ENCODE data around the gene ULBP1.
"Not testable (repeated sequence)": the region's sequence is repeated elsewhere in the genome, so short reads cannot be mapped to it uniquely, and the experiment has no call there.

Gene ULBP1

GRCh38 chr6:149933461-149933860 lies 30.3 kb upstream of the ULBP1 start:
- no peak for DNase-seq (ENCODE audit: low spot score)

GRCh38 chr6:149934249-149935156 lies 29.2 kb upstream of the ULBP1 start:
- DNase-seq (ENCODE audit: low spot score): peak; percentile 79

GRCh38 chr6:149935246-149935645 lies 28.5 kb upstream of the ULBP1 start:
- no peak for DNase-seq (ENCODE audit: low spot score)

GRCh38 chr6:149935668-149936067 lies 28.1 kb upstream of the ULBP1 start:
- DNase-seq (ENCODE audit: low spot score): no peak

DNA sequence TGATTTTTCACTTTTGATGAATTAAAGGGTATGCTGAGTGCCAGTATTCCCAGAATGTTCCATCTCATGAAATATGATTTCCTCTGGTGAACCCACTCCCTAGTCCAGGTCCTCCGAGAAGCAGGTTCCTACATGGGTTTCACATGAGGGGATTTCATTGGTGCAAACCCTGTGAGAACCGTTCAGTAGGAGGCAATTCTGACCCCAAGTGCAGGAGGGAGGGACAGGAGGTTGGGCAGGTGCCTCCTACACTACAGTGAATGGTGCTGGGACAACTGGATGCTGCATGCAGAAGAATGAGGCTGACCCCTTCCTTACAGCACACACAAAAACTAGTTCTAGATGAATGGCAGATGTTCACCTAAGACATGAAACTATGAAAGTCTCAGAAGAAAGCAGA lies 27.0 kb upstream of the ULBP1 start:
- DNase-seq (ENCODE audit: low spot score): no peak

GRCh38 chr6:149938013-149938570 lies 25.7 kb upstream of the ULBP1 start:
- not testable (repeated sequence) for DNase-seq (ENCODE audit: low spot score)

- DNase-seq (ENCODE audit: low spot score): no peak
These were observed 25.0 kb upstream of the ULBP1 start for GRCh38 chr6:149938571-149939355.

DNA sequence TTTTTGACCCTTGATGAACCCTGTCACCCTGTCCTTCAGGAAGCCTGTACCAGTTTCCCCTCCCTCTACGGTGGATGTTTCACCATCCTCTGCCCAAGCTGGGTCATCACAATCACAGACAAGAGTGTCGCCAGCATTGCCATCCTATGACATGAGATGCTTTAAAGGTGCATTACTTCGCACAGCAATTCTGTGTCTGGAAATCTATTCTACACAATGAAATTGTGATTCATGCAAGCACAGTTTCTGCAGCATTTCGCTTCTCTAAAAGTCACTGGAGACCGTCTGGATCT lies 24.4 kb upstream of the ULBP1 start:
- no peak for DNase-seq (ENCODE audit: low spot score)

GRCh38 chr6:149939909-149940671 lies 23.7 kb upstream of the ULBP1 start:
- no peak for DNase-seq (ENCODE audit: low spot score)

- no peak for DNase-seq (ENCODE audit: low spot score)
These were observed 23.1 kb upstream of the ULBP1 start for GRCh38 chr6:149940672-149940982.

DNA sequence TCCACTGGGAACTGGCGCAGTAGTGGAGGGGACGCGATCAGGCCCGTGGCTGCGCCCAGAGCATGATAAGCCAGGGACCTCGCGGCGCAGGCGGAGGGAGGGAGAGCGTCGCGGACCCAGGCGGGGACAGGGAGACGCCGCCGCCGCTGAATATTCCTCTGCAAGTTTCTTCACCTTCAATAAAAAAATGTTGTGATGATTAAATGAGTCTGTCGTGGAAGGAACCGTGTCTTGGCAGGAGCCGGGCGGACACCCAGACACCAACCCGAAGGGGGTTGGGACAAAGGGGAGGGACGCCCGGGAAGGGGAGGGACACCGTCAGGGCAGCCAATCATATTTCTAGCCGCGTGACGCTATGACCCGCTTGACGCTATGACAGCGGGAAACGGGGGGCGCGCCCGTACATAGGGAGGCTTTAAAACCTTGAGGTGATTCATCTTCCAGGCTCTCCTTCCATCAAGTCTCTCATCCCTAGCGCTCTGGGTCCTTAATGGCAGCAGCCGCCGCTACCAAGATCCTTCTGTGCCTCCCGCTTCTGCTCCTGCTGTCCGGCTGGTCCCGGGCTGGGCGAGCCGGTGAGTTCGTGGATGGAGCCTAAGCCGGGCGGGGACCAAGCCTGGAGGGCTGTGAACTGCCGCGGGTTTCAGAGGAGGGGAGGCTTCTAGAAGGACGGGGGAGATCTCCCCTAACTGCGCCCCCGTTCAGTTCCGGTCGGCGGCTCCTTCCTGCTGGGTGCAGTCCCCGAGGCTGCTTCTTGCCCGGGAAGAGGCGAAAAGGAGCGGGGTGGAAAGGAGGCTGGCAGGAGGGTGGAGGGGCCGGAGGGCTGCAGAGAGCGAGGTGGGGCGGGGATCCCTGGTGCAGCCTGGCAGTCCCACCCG lies 21.9 kb upstream of the ULBP1 start, which contains the start of gene ULBP2:
Gene ULBP2 (plus strand): TSS at position 432 of the 878 bp plus-strand sequence. CDS start 59 bp downstream, at position 491.
- peak; percentile 70 for DNase-seq (ENCODE audit: low spot score)

- DNase-seq (ENCODE audit: low spot score): no peak
These were observed 21.3 kb upstream of the ULBP1 start for GRCh38 chr6:149942461-149942829.

- not testable (repeated sequence) for DNase-seq (ENCODE audit: low spot score)
These were observed 20.4 kb upstream of the ULBP1 start for GRCh38 chr6:149943321-149943720.

GRCh38 chr6:149945276-149945675 lies 18.5 kb upstream of the ULBP1 start:
- not testable (repeated sequence) for DNase-seq (ENCODE audit: low spot score)

GRCh38 chr6:149946631-149947030 lies 17.1 kb upstream of the ULBP1 start:
- not testable (repeated sequence) for DNase-seq (ENCODE audit: low spot score)

GRCh38 chr6:149947533-149947932 lies 16.2 kb upstream of the ULBP1 start:
- DNase-seq (ENCODE audit: low spot score): not testable (repeated sequence)

DNA sequence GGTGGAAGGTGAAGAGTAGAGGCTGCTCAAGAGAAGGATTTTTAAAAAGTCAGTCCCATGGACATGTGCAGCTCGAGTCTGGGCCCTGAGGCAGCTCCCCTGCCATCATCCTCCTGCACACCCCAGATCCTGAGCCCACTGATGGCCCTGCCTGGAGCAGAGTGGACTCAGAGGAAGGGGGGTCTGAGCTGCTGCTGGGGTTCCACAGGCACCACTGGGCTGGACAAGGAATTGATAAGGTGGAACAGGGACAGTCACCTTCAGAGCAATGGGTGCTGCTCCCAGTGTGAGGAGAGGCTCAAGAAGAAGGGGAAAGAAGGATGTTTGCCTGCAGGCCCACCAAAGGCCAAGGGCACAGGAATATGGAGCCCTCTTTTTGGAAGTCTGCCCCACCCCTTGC lies 15.7 kb upstream of the ULBP1 start:
- DNase-seq (ENCODE audit: low spot score): no peak

GRCh38 chr6:149948616-149949015 lies 15.1 kb upstream of the ULBP1 start:
- DNase-seq (ENCODE audit: low spot score): no peak

DNA sequence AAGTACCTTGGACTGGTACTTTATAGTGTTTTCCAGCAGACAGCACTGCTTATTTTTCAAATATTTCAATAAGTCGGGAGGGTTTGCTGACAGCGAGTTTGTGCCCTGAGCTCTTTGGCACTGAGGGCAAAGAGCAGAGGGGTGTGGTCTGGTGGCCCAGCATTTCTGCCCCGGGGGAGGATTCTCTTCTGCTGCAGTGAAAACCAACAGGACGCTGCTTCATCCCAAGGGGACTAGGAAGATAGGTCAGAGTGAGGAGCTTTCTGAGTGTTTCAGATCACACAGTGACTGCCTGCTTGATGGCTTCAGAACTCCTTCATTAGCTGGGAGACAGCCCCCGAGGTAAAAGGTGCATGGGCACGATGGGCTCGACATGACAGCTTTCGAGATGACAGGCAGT lies 13.3 kb upstream of the ULBP1 start:
- no peak for DNase-seq (ENCODE audit: low spot score)

GRCh38 chr6:149951096-149951495 lies 12.6 kb upstream of the ULBP1 start:
- DNase-seq (ENCODE audit: low spot score): no peak

DNA sequence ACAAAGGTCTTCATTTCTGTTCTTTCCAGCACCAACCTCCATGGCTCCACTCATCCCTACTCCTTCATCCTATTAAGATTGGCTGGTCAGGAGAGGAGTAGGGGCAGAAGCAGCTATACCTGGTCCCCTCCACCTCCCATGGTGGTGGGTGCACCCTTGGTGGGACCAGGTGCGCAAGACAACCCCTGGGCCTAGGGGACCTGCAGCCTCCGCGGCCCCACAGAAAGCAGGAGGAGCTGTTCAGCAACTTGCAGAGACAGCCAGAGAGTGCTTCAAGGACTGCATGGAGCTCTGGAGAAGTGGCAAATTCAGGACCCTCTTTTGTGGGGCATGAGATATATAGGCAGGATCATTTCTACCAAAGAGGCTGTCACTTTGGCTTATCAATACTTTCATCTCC lies 12.1 kb upstream of the ULBP1 start:
- no peak for DNase-seq (ENCODE audit: low spot score)

Data from hematopoietic multipotent progenitor cell treated with erythropoietin and hydrocortisone succinate and interleukin-3 and kit ligand, for 17 days (in vitro differentiated cells).